Nephron progenitor cell (in vitro differentiated cells): Measurements from ENCODE around the gene DDX50.

Experiments used
- DNase-seq: peaks from one replicate; pipeline ENCODE4 v3.0.0; 2021
- H3K27ac Mint-ChIP-seq: 2 replicates; pipeline ENCODE4 v1.8.0; 2021; ENCODE audit warnings: mild to moderate bottlenecking, moderate library complexity, mixed read lengths
- H3K27me3 Mint-ChIP-seq: 2 replicates; pipeline ENCODE4 v1.8.0; 2021; ENCODE audit warnings: mild to moderate bottlenecking, low read depth, mixed read lengths; ENCODE audit not compliant: poor library complexity
- H3K36me3 Mint-ChIP-seq: 2 replicates; pipeline ENCODE4 v1.8.0; 2021; ENCODE audit warnings: low read depth, mixed read lengths
- H3K4me1 Mint-ChIP-seq: 2 replicates; pipeline ENCODE4 v1.8.0; 2021; ENCODE audit warnings: mixed read lengths
- H3K4me3 Mint-ChIP-seq: 2 replicates; pipeline ENCODE4 v1.8.0; 2021; ENCODE audit warnings: mild to moderate bottlenecking, moderate library complexity, mixed read lengths
- H3K9me3 Mint-ChIP-seq: 2 replicates; pipeline ENCODE4 v1.8.0; 2021; ENCODE audit warnings: mild to moderate bottlenecking, moderate library complexity, mixed read lengths
- TF ChIP-seq, protein P1 (sequence below): fragments of 200-600 bp; sonication (generic); IDR thresholded peaks from 2 replicates; pipeline ENCODE4 v1.5.0; 2021; ENCODE audit warnings: antibody characterized with exemption

The DDX50 gene

DNA sequence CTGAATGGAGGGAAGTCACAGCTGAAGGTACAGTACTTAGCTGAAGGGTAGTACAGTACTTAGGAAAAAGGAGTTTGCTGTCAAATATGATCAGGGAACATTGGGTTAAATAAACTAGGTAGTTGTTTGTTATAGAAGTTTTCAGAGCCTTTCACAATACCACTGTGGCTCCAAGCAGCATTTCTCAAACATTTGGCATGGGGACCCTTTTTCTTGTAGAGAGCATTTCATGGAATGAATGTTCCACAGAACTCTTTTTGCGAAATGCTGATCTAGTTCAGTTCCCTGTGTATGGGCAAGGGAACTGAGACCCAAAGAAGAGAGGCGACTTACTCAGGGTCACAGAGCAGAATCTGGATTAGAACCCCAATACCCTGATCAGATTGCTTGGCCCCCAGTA lies 31.5 kb upstream of the DDX50 start:
- Mint-ChIP-seq H3K36me3 (peaks cover 52% of the 10 kb centered on the region), H3K27me3 (no peaks in the 10 kb centered on the region), H3K9me3 (peaks cover 44% of the 10 kb centered on the region), H3K27ac (peak overlapping the region; percentile 95), H3K4me1 (peaks cover 46% of the 10 kb centered on the region), H3K4me3 (no peak overlapping the region)
- no peak for DNase-seq
- TF ChIP-seq, protein P1, sequence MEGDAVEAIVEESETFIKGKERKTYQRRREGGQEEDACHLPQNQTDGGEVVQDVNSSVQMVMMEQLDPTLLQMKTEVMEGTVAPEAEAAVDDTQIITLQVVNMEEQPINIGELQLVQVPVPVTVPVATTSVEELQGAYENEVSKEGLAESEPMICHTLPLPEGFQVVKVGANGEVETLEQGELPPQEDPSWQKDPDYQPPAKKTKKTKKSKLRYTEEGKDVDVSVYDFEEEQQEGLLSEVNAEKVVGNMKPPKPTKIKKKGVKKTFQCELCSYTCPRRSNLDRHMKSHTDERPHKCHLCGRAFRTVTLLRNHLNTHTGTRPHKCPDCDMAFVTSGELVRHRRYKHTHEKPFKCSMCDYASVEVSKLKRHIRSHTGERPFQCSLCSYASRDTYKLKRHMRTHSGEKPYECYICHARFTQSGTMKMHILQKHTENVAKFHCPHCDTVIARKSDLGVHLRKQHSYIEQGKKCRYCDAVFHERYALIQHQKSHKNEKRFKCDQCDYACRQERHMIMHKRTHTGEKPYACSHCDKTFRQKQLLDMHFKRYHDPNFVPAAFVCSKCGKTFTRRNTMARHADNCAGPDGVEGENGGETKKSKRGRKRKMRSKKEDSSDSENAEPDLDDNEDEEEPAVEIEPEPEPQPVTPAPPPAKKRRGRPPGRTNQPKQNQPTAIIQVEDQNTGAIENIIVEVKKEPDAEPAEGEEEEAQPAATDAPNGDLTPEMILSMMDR: no peak

GRCh38 chr10:68870061-68870460 lies 31.1 kb upstream of the DDX50 start:
- Mint-ChIP-seq H3K9me3 (peaks cover 39% of the 10 kb centered on the region), H3K4me3 (no peak overlapping the region), H3K27me3 (no peaks in the 10 kb centered on the region), H3K27ac (peak overlapping the region; percentile 100), H3K4me1 (peaks cover 51% of the 10 kb centered on the region), H3K36me3 (peaks cover 51% of the 10 kb centered on the region)
- TF ChIP-seq, protein P1: no peak
- no peak for DNase-seq

GRCh38 chr10:68870545-68871104 lies 30.5 kb upstream of the DDX50 start:
- DNase-seq: no peak
- peaks cover 36% of the 10 kb centered on the region for H3K9me3 Mint-ChIP-seq
- TF ChIP-seq, protein P1: no peak
- H3K4me3 Mint-ChIP-seq: peak overlapping the region; percentile 72
- peaks cover 56% of the 10 kb centered on the region for H3K4me1 Mint-ChIP-seq
- peak overlapping the region; percentile 100 for H3K27ac Mint-ChIP-seq
- H3K36me3 Mint-ChIP-seq: peaks cover 49% of the 10 kb centered on the region
- no peaks in the 10 kb centered on the region for H3K27me3 Mint-ChIP-seq

DNA sequence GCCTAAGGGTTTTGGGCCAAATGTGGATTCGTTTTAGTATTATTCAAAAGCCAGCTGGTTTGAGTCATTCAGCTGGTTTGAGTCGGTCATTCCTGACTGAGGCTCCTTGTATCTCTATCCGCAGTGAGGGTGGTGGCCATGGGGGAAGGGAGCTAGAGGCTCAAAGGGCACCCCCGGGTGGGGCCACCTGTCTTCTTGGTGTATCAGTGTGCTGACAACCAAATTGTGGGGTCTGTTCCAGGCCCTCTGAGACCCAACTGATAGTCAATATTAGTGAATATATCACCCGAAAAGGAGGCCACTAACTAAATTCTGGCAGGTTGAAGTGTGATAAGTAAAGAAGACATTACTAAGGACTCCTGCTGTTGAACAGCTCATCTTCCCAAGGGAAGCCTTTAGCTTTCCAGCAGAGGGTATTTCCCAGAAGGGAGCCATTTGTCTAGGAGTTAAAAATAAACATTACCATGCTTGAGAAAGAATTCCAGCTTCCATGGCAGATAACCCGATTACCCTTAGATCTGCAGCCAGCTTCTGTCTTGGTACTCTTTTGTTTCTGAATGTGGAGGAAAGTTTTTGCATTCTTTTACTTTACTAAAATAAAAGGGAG lies 29.9 kb upstream of the DDX50 start:
- Mint-ChIP-seq H3K36me3 (peaks cover 43% of the 10 kb centered on the region), H3K4me3 (peak overlapping the region; percentile 72), H3K9me3 (peaks cover 32% of the 10 kb centered on the region), H3K27me3 (no peaks in the 10 kb centered on the region), H3K4me1 (peaks cover 62% of the 10 kb centered on the region), H3K27ac (peak overlapping the region; percentile 100)
- DNase-seq: peak; percentile 15
- TF ChIP-seq, protein P1: no peak

DNA sequence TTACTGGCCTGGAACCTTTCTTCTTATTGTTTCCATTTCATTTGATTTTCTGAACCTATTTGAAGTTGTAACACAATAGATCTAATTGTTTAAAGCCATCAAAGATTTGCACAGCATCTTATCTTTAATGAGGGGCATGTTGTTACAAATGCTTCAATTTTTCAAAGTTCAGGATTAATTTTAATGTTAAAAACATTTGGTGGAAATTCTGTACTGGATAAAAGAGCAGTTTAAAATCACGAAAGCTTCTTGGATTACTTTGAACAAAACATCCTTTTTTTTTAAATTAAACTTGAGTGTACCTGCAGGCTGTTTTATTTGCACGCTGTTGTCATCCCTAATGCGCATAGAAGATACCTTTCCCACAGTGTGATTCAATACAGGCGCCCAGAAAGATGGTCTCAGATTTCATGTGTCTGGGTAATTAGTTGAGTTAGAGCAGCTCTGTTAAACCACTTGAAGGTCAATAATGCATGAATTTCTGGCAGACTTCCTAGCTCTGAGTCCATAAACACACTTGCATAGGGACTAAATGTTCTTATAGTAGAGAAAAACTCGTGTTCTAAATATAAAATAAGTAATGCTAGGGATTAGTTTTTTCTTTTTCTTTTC lies 29.3 kb upstream of the DDX50 start:
- peak overlapping the region; percentile 100 for H3K27ac Mint-ChIP-seq
- H3K4me1 Mint-ChIP-seq: peaks cover 68% of the 10 kb centered on the region
- H3K4me3 Mint-ChIP-seq: peak overlapping the region; percentile 72
- H3K36me3 Mint-ChIP-seq: peaks cover 37% of the 10 kb centered on the region
- TF ChIP-seq, protein P1: no peak
- DNase-seq: no peak
- no peaks in the 10 kb centered on the region for H3K27me3 Mint-ChIP-seq
- peaks cover 27% of the 10 kb centered on the region for H3K9me3 Mint-ChIP-seq
